Measurements from ENCODE around the gene NFYC.
A peak's percentile ranks its signal among the peaks of the same experiment; 100 is the strongest.

NFYC gene

DNA sequence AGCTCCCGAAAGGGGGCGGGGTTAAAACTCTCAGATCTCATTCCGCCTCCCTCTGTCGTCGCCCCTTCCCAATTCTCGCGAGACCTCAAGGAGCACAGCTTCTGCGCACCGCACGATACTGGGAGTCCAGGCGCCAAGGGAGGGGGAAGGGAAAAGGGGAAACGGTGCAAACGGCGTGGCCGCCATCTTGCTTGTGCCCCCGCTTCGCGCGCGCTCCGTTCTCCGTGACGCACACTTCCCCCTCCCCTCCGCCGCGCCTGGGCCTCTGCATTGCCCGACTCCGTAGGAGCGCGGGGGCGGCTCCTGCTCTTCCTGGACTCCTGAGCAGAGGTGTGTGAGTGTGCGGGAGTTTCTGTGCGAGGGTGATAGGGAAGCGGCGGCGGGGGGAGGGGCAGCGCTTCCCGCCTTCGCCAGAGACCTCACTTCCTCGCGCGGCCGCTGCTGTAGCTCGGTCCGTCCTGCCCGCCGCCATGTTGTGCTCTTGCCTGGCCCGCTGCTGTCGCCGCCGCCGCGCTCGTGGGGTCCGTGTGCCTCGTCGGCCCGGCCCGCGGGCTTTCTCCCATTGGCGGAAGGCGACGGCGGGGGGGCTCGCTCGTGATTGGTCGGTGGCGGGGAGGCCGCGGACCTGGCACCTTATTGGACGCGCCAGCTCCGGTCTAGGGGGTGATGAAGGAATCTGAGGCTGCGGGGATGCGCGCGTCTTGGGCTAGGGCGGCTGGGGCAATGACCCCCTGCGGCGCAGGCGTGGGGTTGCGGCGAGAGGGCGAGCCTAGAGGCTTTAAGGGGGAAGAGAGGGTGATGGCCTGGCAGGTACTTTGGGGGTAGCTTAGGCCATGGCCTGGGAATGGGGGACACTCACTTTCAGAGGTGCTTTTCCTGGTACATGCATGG, at the start of gene NFYC:
Gene NFYC, plus strand, starts transcription at position 167 of the 891 bp plus-strand sequence. CDS start 47,140 bp downstream, outside the sequence.
- Histone ChIP-seq H3K4me3 (replicated peaks; ENCODE audit: low read depth, low read length) (peak within 1 kb of the TSS; percentile 81), H3K27me3 (replicated peaks; ENCODE audit: control insufficient read depth, insufficient read depth, low read length) (no peaks in the 10 kb centered on the region), H3K36me3 (ENCODE audit: control insufficient read depth, insufficient read depth, low read length) (no peaks in the 10 kb centered on the region)
- TF ChIP-seq, protein P1, sequence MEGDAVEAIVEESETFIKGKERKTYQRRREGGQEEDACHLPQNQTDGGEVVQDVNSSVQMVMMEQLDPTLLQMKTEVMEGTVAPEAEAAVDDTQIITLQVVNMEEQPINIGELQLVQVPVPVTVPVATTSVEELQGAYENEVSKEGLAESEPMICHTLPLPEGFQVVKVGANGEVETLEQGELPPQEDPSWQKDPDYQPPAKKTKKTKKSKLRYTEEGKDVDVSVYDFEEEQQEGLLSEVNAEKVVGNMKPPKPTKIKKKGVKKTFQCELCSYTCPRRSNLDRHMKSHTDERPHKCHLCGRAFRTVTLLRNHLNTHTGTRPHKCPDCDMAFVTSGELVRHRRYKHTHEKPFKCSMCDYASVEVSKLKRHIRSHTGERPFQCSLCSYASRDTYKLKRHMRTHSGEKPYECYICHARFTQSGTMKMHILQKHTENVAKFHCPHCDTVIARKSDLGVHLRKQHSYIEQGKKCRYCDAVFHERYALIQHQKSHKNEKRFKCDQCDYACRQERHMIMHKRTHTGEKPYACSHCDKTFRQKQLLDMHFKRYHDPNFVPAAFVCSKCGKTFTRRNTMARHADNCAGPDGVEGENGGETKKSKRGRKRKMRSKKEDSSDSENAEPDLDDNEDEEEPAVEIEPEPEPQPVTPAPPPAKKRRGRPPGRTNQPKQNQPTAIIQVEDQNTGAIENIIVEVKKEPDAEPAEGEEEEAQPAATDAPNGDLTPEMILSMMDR (IDR thresholded peaks at IDR 0.05; ENCODE audit: insufficient read depth, low read length, poor library complexity, severe bottlenecking): no peak
- peak; percentile 95 for DNase-seq (ENCODE audit: extremely low read depth, insufficient read length)

GRCh38 chr1:40645118-40645680, 46.3 kb upstream of the NFYC start:
- Histone ChIP-seq H3K27me3 (replicated peaks; ENCODE audit: control insufficient read depth, insufficient read depth, low read length) (no peaks in the 10 kb centered on the region; the same call in 1 of the 2 replicates), H3K36me3 (ENCODE audit: control insufficient read depth, insufficient read depth, low read length) (no peaks in the 10 kb centered on the region), H3K4me3 (replicated peaks; ENCODE audit: low read depth, low read length) (no peak overlapping the region)
- TF ChIP-seq, protein P1 (IDR thresholded peaks at IDR 0.05; ENCODE audit: insufficient read depth, low read length, poor library complexity, severe bottlenecking): no peak
- DNase-seq (ENCODE audit: extremely low read depth, insufficient read length): no peak

DNA sequence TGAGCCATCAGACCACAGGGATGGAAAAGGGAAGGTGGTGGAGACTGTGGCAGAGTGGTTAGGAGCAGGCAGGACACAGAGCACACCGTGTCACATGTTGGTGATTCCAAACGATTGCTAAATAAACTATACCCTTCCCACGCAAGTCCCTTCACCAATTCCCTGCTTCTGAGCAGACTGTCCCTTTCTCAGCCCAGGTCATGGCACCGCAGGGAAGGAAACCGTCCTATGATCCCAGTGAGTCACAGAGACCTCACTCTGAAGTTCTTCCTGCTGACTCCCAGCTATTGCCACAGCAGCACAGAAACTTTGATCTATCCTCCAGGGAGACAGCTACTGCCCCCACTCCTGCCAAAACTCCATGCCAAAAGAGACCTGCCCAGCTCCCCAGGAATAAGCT, 45.2 kb upstream of the NFYC start:
- Histone ChIP-seq H3K27me3 (replicated peaks; ENCODE audit: control insufficient read depth, insufficient read depth, low read length) (no peaks in the 10 kb centered on the region), H3K4me3 (replicated peaks; ENCODE audit: low read depth, low read length) (no peak overlapping the region), H3K36me3 (ENCODE audit: control insufficient read depth, insufficient read depth, low read length) (no peaks in the 10 kb centered on the region)
- DNase-seq (ENCODE audit: extremely low read depth, insufficient read length): no peak
- TF ChIP-seq, protein P1 (IDR thresholded peaks at IDR 0.05; ENCODE audit: insufficient read depth, low read length, poor library complexity, severe bottlenecking): no peak

DNA sequence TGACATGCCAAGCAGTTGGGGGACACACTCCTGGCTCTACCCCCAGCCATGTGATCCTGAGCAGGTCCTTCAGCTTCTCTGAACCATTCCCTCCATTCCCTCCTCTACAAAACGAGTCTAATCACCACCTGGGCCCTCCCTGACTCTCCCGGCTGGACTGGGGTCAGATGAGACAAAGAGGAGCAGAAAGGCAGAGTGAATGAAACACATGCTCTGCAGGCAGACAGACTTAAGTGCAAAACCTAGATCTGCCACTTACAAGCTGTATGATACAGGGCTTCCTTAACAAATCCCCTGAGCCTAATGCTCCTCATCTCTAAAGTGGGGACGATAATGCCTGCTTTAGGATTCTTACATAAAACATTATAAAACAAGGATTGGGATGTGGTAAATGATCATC, 43.3 kb upstream of the NFYC start:
- Histone ChIP-seq H3K36me3 (ENCODE audit: control insufficient read depth, insufficient read depth, low read length) (no peaks in the 10 kb centered on the region), H3K4me3 (replicated peaks; ENCODE audit: low read depth, low read length) (no peak overlapping the region), H3K27me3 (replicated peaks; ENCODE audit: control insufficient read depth, insufficient read depth, low read length) (no peaks in the 10 kb centered on the region)
- no peak for DNase-seq (ENCODE audit: extremely low read depth, insufficient read length)
- TF ChIP-seq, protein P1 (IDR thresholded peaks at IDR 0.05; ENCODE audit: insufficient read depth, low read length, poor library complexity, severe bottlenecking): no peak

DNA sequence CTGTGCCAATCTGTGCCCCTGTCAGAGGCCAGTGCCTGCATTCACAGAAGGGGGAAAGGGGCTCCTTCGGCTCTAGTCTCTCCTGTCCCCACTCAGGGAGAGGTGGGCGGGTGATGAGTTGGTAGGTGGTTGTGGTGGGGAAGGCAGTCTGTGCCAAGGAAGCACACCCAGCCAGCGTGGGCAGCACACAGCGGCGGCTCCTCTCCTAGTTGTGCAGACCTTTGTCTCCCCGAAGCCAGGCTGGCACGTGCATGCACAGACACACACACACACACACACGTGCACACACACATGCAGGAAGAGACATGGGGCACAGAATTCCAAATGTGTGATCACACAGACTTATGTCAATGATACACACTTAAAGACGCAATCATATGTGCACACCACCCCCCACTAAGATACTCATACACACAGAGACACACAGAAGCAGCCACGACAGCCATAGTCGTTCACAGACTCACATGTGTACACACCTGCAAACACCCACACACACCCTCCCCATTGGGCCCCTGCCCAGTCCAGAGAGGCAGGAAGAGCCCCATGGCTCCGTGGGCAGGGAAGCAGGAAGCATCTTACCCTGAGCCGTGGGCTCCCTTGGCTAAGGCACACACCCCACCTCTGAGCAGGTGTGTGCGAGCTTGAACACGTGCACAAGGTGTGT, 42.4 kb upstream of the NFYC start:
- H3K36me3 ChIP-seq (ENCODE audit: control insufficient read depth, insufficient read depth, low read length): no peaks in the 10 kb centered on the region
- DNase-seq (ENCODE audit: extremely low read depth, insufficient read length): no peak
- H3K4me3 ChIP-seq (replicated peaks; ENCODE audit: low read depth, low read length): no peak overlapping the region
- H3K27me3 ChIP-seq (replicated peaks; ENCODE audit: control insufficient read depth, insufficient read depth, low read length): no peaks in the 10 kb centered on the region
- TF ChIP-seq, protein P1 (IDR thresholded peaks at IDR 0.05; ENCODE audit: insufficient read depth, low read length, poor library complexity, severe bottlenecking): no peak
